ENCODE measurements around the gene OTX2. TPM values are rescaled to one million over a fixed set of nuclear protein-coding genes. Genes with fewer than 3 reads are reported as not detected.

The OTX2 gene
- total RNA-seq, 2 experiments from 2014 or later, result not detected

DNA sequence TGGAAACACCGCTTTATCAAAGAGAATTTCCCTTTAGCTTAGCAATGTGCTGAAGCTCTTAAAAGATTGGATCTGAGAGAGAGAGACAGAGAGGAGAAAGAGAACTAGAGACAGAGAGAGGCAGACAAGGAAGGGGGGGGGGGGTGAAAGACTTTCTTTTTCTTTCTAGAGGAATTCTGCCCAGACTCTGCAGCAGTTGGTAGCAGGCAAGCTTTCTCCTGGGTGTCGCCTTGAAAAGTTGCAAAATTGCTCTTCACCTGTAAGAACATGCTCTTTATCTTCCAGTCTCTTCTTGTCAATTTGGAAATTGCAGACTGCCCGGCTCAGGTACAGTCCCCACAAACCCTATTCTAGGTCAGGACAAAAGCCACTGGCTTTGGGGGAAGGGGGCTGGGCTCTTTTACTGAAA is 2.9 kb upstream of the OTX2 start:
- CTCF ChIA-PET (ENCODE audit: unreplicated experiment), result no interaction called here
- Histone ChIP-seq H3K79me2 (ENCODE audit: insufficient read depth, low read depth, low read length) (no peaks in the 10 kb centered on the region), H4K20me1 (ENCODE audit: insufficient read depth, low read length) (no peaks in the 10 kb centered on the region), H3K9me3 (ENCODE audit: low read length) (no peaks in the 10 kb centered on the region), H3K27ac (ENCODE audit: low read depth, low read length, poor library complexity, severe bottlenecking) (no peak overlapping the region), H3K4me1 (ENCODE audit: insufficient read depth, low read length, poor library complexity, severe bottlenecking) (no peaks in the 10 kb centered on the region), H3K4me2 (ENCODE audit: low read length) (no peak overlapping the region), H3K36me3 (ENCODE audit: insufficient read depth, low read length) (no peaks in the 10 kb centered on the region), H3K4me3 (ENCODE audit: low read depth, low read length, poor library complexity, severe bottlenecking) (no peak overlapping the region), H3K9me2 (ENCODE audit: insufficient read depth, low read length) (no peaks in the 10 kb centered on the region), H2AFZ (ENCODE audit: low read length) (no peak overlapping the region)
- POLR2A ChIA-PET, result interaction anchor here (0.6 to 1.2 kb wide), 5 partner anchors 49 to 1152 kb away, joined by 3 to 5 read pairs (median 4); no protein-coding TSS in a partner anchor
- no TSS peak for BruUV-seq (replicated peaks)
- no peak for DNase-seq (ENCODE audit: low spot score)
- intact Hi-C loops (cut with micrococcal nuclease; ENCODE audit: unreplicated experiment), result no loop called here
- TF ChIP-seq, protein P1, sequence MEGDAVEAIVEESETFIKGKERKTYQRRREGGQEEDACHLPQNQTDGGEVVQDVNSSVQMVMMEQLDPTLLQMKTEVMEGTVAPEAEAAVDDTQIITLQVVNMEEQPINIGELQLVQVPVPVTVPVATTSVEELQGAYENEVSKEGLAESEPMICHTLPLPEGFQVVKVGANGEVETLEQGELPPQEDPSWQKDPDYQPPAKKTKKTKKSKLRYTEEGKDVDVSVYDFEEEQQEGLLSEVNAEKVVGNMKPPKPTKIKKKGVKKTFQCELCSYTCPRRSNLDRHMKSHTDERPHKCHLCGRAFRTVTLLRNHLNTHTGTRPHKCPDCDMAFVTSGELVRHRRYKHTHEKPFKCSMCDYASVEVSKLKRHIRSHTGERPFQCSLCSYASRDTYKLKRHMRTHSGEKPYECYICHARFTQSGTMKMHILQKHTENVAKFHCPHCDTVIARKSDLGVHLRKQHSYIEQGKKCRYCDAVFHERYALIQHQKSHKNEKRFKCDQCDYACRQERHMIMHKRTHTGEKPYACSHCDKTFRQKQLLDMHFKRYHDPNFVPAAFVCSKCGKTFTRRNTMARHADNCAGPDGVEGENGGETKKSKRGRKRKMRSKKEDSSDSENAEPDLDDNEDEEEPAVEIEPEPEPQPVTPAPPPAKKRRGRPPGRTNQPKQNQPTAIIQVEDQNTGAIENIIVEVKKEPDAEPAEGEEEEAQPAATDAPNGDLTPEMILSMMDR (conservative IDR thresholded peaks at IDR 0.05; ENCODE audit: low read length), result no peak
- TF ChIP-seq EZH2phosphoT487 (IDR thresholded peaks at IDR 0.05; ENCODE audit: borderline replicate concordance, low read depth, low read length), result no peak

DNA sequence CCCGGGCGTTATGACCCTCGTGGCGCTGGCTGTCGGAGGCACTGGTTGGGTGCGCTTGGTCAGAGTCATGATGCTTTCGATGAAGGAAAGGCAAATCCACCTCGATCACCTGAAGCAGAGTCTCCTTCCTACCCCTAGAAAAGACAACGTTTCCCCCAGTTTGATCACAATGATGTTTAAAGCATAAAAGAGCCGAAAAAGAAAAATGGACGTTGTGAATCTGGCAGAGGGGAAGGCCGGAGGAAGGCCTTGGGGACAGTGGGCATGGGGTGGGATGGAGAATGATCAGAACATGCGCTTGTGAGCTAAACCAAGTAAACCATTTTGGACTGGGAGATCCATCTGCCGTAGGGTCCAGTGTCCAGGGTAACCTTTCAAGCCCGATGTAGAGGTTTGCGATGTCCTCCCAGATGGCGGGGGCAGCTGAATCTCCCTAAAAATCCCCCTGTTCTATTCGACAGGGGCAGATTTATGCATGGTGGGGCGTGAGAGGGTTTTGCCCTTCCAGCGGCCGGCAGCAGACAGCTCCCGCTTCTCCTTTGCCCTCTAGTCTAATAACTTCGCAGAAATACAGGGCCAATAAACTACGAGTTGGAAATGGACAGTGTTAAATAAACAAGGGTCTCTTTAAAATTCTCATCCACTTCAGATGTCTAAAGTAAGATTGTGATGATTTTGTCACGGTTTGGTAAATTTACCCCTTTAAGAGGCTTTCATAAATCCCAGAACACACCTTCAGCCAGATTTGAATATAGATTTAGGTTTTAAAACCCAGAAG is 2.3 kb upstream of the OTX2 start:
- ChIA-PET POLR2A (interaction anchor here (0.6 to 1.2 kb wide), 4 partner anchors 49 to 1152 kb away, joined by 3 to 4 read pairs (median 4); no protein-coding TSS in a partner anchor), CTCF (ENCODE audit: unreplicated experiment) (no interaction called here)
- no peaks in the 10 kb centered on the region for H3K36me3 ChIP-seq (ENCODE audit: insufficient read depth, low read length)
- H3K4me2 ChIP-seq (ENCODE audit: low read length), result no peak overlapping the region
- no peak overlapping the region for H3K4me3 ChIP-seq (ENCODE audit: low read depth, low read length, poor library complexity, severe bottlenecking)
- no peaks in the 10 kb centered on the region for H3K79me2 ChIP-seq (ENCODE audit: insufficient read depth, low read depth, low read length)
- no peaks in the 10 kb centered on the region for H3K9me2 ChIP-seq (ENCODE audit: insufficient read depth, low read length)
- no peak overlapping the region for H3K27ac ChIP-seq (ENCODE audit: low read depth, low read length, poor library complexity, severe bottlenecking)
- no peak for TF ChIP-seq EZH2phosphoT487 (IDR thresholded peaks at IDR 0.05; ENCODE audit: borderline replicate concordance, low read depth, low read length)
- TF ChIP-seq, protein P1 (conservative IDR thresholded peaks at IDR 0.05; ENCODE audit: low read length), result no peak
- H3K4me1 ChIP-seq (ENCODE audit: insufficient read depth, low read length, poor library complexity, severe bottlenecking), result no peaks in the 10 kb centered on the region
- H3K9me3 ChIP-seq (ENCODE audit: low read length), result no peaks in the 10 kb centered on the region
- H4K20me1 ChIP-seq (ENCODE audit: insufficient read depth, low read length), result no peaks in the 10 kb centered on the region
- H2AFZ ChIP-seq (ENCODE audit: low read length), result no peak overlapping the region
- intact Hi-C loops (cut with micrococcal nuclease; ENCODE audit: unreplicated experiment), result no loop called here
- BruUV-seq (replicated peaks), result no TSS peak
- DNase-seq (ENCODE audit: low spot score), result no peak
